Ovary (tissue), 9 donors: ENCODE results near the gene PRIMPOL. TPM values are rescaled to one million over a fixed set of nuclear protein-coding genes. Genes with fewer than 3 reads are reported as not detected.
"Not testable (repeated sequence)": the region's sequence is repeated elsewhere in the genome, so short reads cannot be mapped to it uniquely, and the experiment has no call there.

Source experiments
- DNase-seq, 5 donors: peaks; one replicate each; pipeline ENCODE4 v3.0.0-alpha.2; 2019 to 2020
- H3K27ac ChIP-seq, 2 donors: fragments of 200-600 bp; one replicate each; pipeline versions ENCODE4 v1.5.1 to v1.8.0; 2019 to 2022
- H3K27me3 ChIP-seq: fragments of 200-600 bp; one replicate; pipeline ENCODE4 v1.8.0; 2022
- H3K36me3 ChIP-seq: fragments of 200-600 bp; sonication (generic); one replicate; pipeline ENCODE4 v1.5.1; 2019
- H3K4me1 ChIP-seq: one replicate; pipeline ENCODE4 v1.8.1; 2013; ENCODE audit warnings: mild to moderate bottlenecking, moderate library complexity; ENCODE audit not compliant: insufficient read depth
- H3K4me3 ChIP-seq: fragments of 200-600 bp; sonication (generic); one replicate; pipeline ENCODE4 v1.5.1; 2017
- H3K9me3 ChIP-seq, 2 donors: fragments of 200-600 bp in 1 of 2; sonication (generic) in 1 of 2; one replicate each; pipeline versions ENCODE4 v1.5.1 to v1.8.1; 2013 to 2019; ENCODE audit warnings: mild to moderate bottlenecking in 1 of 2, moderate library complexity in 1 of 2
- EP300 ChIP-seq: sonication (generic); formaldehyde crosslinking; IDR thresholded peaks from one replicate; pipeline ENCODE4 v1.6.1; 2017; ENCODE audit warnings: antibody characterized with exemption
- POLR2A ChIP-seq: fragments of 450-650 bp; IDR thresholded peaks from one replicate; pipeline ENCODE4 v1.6.1; 2017; ENCODE audit warnings: antibody characterized with exemption, mild to moderate bottlenecking, moderate library complexity
- WGBS, 3 donors: extraction: QIAGEN DNeasy Blood & Tissue Kit in 1 of 3; methylation state at CpG; one replicate each; pipeline versions ENCODE4 v1.1.5 to v1.1.7; 2013 to 2017; 5-methylcytosine and 5-hydroxymethylcytosine counted together
- intact Hi-C, 4 donors: fragments of 100-400 bp; cut with DNase I; formaldehyde crosslinking; loops; one replicate each; pipeline versions ENCODE4 v1.11.0 to v1.15.1; 2022 to 2023
- polyA plus RNA-seq, 2 donors: library from polyadenylated mRNA; stranded (reverse); fragments of 200-250 nt in 1 of 2; fragments of 350-450 nt in 1 of 2; fragmentation: Illumina TruSeq in 1 of 2; extraction: RNeasy Lipid Tissue Mini Kit (QIAGEN cat#74804) in 1 of 2; gene quantifications; one replicate each; pipeline ENCODE4 v1.2.3, GENCODE V29; 2013 to 2014
- total RNA-seq, 7 donors: library from RNA; depleted of rRNA in 2 of 7; stranded (reverse); fragments of >200 nt in 2 of 7; fragmentation: NEBNext Ultra II Directional in 3 of 7; extraction: Animal tissue kit (Norgen Biotek cat#: 25700) in 3 of 7; gene quantifications; one replicate each; pipeline versions ENCODE4 v1.1.0 to v1.2.4, GENCODE V29; 2016 to 2023
- TF ChIP-seq, protein P1 (sequence below), 3 donors: fragments of 450-650 bp in 2 of 3; fragments of 200-600 bp in 1 of 3; IDR thresholded peaks; one replicate each; pipeline versions ENCODE4 v1.5.1 to v1.8.0; 2016 to 2022; ENCODE audit warnings: antibody characterized with exemption in 3 of 3, mild to moderate bottlenecking in 1 of 3
- donor health status: DM: no; HTN: no; CAD: no; lungs with moderate emphysema.
- donor health status: DM: no; HTN: no; CAD: no.
- donor health status: Bipolar disorder and iron deficiency.
- donor health status: DM: yes; HTN: yes; CAD: no.
- donor health status: DM: no; HTN: no; CAD: no.
- donor health status: DM: yes; HTN: yes; CAD: no.

The PRIMPOL gene
- total and polyA plus RNA-seq, 9 donors: 14.1 to 29.2 (median 17.6) TPM

DNA sequence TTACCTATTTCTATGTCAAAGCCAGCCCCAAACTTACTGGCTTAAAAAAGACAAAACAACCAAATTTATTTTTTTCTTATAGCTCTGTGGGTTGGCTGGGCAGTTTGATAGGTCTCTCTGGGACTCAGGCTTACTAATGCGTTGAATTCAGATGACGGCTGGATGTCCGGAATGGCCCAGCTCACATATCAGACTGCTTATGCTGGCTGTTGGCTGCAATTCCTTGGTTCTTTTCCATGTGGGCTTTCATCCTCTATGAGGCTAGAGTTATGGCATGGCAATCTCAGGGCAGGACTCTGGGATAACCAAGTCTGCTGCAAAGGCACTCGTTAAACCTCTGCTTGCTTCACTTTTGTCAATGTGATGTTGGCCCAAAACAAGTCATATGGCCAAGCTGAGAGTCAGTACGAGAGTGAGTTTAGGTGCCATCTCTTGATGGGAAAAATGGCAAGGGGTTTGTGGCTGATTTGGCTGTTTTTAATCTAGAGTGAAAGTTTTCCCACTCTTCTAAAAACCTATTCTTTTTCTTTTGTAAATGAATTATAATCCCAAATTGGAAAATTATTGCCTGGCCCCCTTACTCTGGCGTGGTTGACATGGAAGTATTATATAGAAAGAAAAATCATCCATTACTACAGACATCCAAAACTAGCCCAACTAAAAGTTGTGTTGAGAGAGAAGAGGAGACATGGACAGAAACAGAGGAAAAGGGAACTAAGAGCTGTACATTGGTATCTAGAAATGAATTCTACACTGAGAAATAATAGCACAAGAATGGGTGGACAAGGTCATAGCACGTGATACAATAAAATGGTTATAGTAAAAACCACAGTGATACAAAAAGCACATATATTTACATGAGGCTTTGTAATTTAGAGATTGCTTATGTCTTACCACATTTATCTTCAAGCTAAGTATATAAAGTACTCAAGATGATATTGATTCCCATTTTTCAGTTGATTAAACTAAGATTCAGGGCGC lies 6.6 kb downstream of the PRIMPOL start:
- Histone ChIP-seq H3K9me3 (no peaks in the 10 kb centered on the region), H3K4me1 (no peaks in the 10 kb centered on the region), H3K27me3 (no peaks in the 10 kb centered on the region), H3K4me3 (no peak overlapping the region), H3K36me3 (no peaks in the 10 kb centered on the region), H3K27ac (no peak overlapping the region)
- TF ChIP-seq, protein P1, sequence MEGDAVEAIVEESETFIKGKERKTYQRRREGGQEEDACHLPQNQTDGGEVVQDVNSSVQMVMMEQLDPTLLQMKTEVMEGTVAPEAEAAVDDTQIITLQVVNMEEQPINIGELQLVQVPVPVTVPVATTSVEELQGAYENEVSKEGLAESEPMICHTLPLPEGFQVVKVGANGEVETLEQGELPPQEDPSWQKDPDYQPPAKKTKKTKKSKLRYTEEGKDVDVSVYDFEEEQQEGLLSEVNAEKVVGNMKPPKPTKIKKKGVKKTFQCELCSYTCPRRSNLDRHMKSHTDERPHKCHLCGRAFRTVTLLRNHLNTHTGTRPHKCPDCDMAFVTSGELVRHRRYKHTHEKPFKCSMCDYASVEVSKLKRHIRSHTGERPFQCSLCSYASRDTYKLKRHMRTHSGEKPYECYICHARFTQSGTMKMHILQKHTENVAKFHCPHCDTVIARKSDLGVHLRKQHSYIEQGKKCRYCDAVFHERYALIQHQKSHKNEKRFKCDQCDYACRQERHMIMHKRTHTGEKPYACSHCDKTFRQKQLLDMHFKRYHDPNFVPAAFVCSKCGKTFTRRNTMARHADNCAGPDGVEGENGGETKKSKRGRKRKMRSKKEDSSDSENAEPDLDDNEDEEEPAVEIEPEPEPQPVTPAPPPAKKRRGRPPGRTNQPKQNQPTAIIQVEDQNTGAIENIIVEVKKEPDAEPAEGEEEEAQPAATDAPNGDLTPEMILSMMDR (IDR thresholded peaks at IDR 0.05): no peak
- TF ChIP-seq EP300: no peak
- TF ChIP-seq POLR2A: no peak
- WGBS, 3 donors: 95 to 97% (median 97%) methylated on average over 8 of the region's 8 CpGs
- intact Hi-C loops: no loop called here
- no peak for DNase-seq

DNA sequence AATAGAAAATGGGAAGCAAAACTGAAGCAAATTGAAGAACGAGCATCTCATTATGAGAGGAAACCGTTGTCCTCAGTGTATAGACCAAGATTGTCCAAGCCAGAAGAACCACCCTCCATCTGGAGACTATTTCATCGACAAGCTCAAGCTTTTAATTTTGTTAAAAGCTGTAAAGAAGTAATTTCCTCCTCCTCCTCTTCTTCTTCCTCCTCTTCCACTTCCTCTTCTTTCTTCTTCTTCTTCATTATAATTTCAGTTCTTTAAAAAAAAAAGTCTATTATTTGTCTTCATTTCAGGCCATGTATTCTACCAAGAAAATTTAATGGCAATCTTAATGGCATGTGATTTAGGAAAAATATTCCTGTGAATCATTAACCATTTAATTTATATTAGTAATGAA lies 7.6 kb downstream of the PRIMPOL start:
- Histone ChIP-seq H3K4me1 (no peaks in the 10 kb centered on the region), H3K27ac (no peak overlapping the region), H3K4me3 (no peak overlapping the region), H3K36me3 (no peaks in the 10 kb centered on the region), H3K9me3 (no peaks in the 10 kb centered on the region), H3K27me3 (no peaks in the 10 kb centered on the region)
- no peak for TF ChIP-seq POLR2A
- TF ChIP-seq, protein P1 (IDR thresholded peaks at IDR 0.05): no peak
- TF ChIP-seq EP300: no peak
- WGBS, 3 donors: 92 to 96% (median 94%) methylated on average over 3 of the region's 3 CpGs
- no peak for DNase-seq
- intact Hi-C loops: no loop called here

DNA sequence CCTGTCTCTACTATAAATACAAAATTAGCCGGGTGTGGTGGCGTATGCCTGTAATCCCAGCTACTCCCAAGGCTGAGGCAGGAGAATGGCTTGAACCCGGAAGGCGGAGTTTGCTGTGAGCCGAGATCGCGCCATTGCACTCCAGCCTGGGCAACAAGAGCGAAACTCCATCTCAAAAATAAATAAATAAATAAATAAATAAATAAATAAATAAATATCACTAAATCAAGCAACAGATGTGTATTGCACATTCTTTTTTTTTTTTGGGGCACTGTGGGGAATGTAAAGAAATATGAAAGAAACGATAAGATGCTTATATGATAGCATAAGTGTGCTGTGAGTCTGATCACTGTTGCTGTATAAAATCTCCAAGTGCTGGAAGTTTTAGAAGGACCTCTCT lies 8.3 kb downstream of the PRIMPOL start:
- WGBS, 3 donors: 96 to 98% (median 97%) methylated on average over 9 of the region's 9 CpGs
- DNase-seq, H3K9me3 ChIP-seq, H3K27ac ChIP-seq, H3K4me3 ChIP-seq, H3K4me1 ChIP-seq, H3K27me3 ChIP-seq, intact Hi-C loops, H3K36me3 ChIP-seq: not testable (repeated sequence)

DNA sequence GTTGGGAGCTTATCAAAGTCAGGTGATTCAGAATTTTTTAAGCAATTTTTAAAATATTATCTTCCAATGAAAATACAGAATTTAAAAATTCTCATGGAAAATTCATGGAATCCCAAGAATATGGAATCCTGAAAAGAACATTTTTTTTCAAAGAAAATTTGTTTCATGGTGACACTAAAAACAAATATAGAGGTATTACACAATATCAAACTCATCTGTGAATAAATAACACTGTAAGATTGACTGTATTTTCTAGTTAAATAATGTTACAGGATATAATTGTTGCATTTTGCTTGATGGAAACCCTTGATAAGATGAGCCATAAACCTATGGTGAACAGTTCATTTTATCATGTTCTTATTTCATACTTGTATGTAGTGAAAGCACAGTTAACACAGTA lies 11.4 kb downstream of the PRIMPOL start:
- no peaks in the 10 kb centered on the region for H3K4me1 ChIP-seq
- H3K27me3 ChIP-seq: no peaks in the 10 kb centered on the region
- no peak for DNase-seq
- no peak overlapping the region for H3K27ac ChIP-seq
- H3K36me3 ChIP-seq: no peaks in the 10 kb centered on the region
- H3K9me3 ChIP-seq: no peaks in the 10 kb centered on the region
- TF ChIP-seq EP300 (no peak), POLR2A (no peak)
- intact Hi-C loops: no loop called here
- H3K4me3 ChIP-seq: no peak overlapping the region

DNA sequence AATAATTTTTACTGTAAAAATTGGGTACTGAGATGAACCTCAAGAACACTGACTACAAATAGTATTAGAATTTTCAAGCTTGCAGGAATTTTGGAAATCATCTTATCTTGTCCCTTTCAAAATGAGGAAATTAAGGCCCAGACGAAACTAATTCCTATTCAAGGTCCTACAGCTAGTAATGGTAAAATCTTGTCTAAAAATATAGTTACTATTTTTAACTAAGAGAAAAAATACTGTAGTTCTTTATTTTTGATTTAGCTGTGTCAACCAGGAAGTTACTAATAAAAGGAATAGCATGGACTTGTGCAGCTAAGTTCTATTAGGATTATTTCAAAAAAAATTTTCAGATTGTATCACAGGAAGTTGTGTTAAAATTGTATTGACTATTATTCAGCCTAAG lies 12.7 kb downstream of the PRIMPOL start:
- Histone ChIP-seq H3K27ac (no peak overlapping the region), H3K36me3 (no peaks in the 10 kb centered on the region), H3K4me3 (no peak overlapping the region), H3K4me1 (no peaks in the 10 kb centered on the region), H3K9me3 (no peaks in the 10 kb centered on the region), H3K27me3 (no peaks in the 10 kb centered on the region)
- TF ChIP-seq, protein P1 (IDR thresholded peaks at IDR 0.05): no peak
- TF ChIP-seq POLR2A (no peak), EP300 (no peak)
- WGBS, 3 donors: 69 to 77% (median 70%) methylated on average over 1 of the region's 1 CpG
- no peak for DNase-seq
- intact Hi-C loops: no loop called here
